PFSK-1 (cell line): Measurements from ENCODE around the gene ABHD16B.

Experiments
- FOXP2 ChIP-seq: optimal IDR thresholded peaks from 2 replicates; pipeline ENCODE3; 2011; ENCODE audit warnings: borderline replicate concordance, control low read depth, inconsistent platforms; ENCODE audit not compliant: insufficient read depth; ENCODE audit errors: extremely low read length, extremely low read depth
- POLR2AphosphoS5 ChIP-seq: IDR thresholded peaks from 2 replicates; pipeline ENCODE4 v1.6.1; 2012; ENCODE audit warnings: low read depth, mild to moderate bottlenecking, control low read depth, low read length, moderate library complexity
- REST ChIP-seq, 2 experiments: IDR thresholded peaks; 2 replicates each; pipeline versions ENCODE4 v1.6.1 to v1.8.0; 2011 to 2012; ENCODE audit warnings: low read depth in 2 of 2, low read length in 2 of 2, control low read depth in 1 of 2, inconsistent platforms in 1 of 2, mild to moderate bottlenecking in 1 of 2, moderate library complexity in 1 of 2; ENCODE audit not compliant: insufficient read depth in 1 of 2
- SIN3A ChIP-seq: IDR thresholded peaks from 2 replicates; pipeline ENCODE4 v1.6.1; 2012; ENCODE audit warnings: mild to moderate bottlenecking, low read length, moderate library complexity, borderline replicate concordance; ENCODE audit not compliant: insufficient read depth
- TAF1 ChIP-seq: IDR thresholded peaks from 2 replicates; pipeline ENCODE4 v1.6.1; 2012; ENCODE audit warnings: low read length, control low read depth, borderline replicate concordance; ENCODE audit not compliant: insufficient read depth

Gene ABHD16B

GRCh38 chr20:63895202-63895951 is 34.1 kb downstream of the ABHD16B start:
- no peak for TF ChIP-seq TAF1
- no peak for TF ChIP-seq REST (IDR thresholded peaks at IDR 0.05; ENCODE audit: insufficient read depth in 1 of 2, low read depth in 2 of 2, low read length in 2 of 2)
- TF ChIP-seq FOXP2: no peak
- TF ChIP-seq SIN3A: no peak
- no peak for TF ChIP-seq POLR2AphosphoS5

GRCh38 chr20:63895952-63896263 is 34.6 kb downstream of the ABHD16B start:
- TF ChIP-seq TAF1: no peak
- no peak for TF ChIP-seq SIN3A
- TF ChIP-seq POLR2AphosphoS5: no peak
- TF ChIP-seq FOXP2: no peak
- TF ChIP-seq REST (IDR thresholded peaks at IDR 0.05; ENCODE audit: insufficient read depth in 1 of 2, low read depth in 2 of 2, low read length in 2 of 2): no peak

GRCh38 chr20:63896264-63897105 is 35.2 kb downstream of the ABHD16B start:
- no peak for TF ChIP-seq POLR2AphosphoS5
- TF ChIP-seq REST (IDR thresholded peaks at IDR 0.05; ENCODE audit: insufficient read depth in 1 of 2, low read depth in 2 of 2, low read length in 2 of 2): no peak
- no peak for TF ChIP-seq SIN3A
- TF ChIP-seq FOXP2: no peak
- TF ChIP-seq TAF1: no peak

GRCh38 chr20:63897978-63898561 is 36.8 kb downstream of the ABHD16B start:
- no peak for TF ChIP-seq SIN3A
- no peak for TF ChIP-seq FOXP2
- TF ChIP-seq TAF1: no peak
- TF ChIP-seq REST (IDR thresholded peaks at IDR 0.05; ENCODE audit: insufficient read depth in 1 of 2, low read depth in 2 of 2, low read length in 2 of 2): no peak
- no peak for TF ChIP-seq POLR2AphosphoS5
